ENCODE results near the gene RIPK4.
"Not testable (repeated sequence)": the region's sequence is repeated elsewhere in the genome, so short reads cannot be mapped to it uniquely, and the experiment has no call there.

RIPK4 gene

GRCh38 chr21:41712730-41713129 lies 54.1 kb downstream of the RIPK4 start:
- DNase-seq = no peak

- DNase-seq = no peak
These were observed 54.7 kb downstream of the RIPK4 start for GRCh38 chr21:41712201-41712600.

- no peak for DNase-seq
These were observed 55.3 kb downstream of the RIPK4 start for GRCh38 chr21:41711416-41712007.

- no peak for DNase-seq
These were observed 56.1 kb downstream of the RIPK4 start for GRCh38 chr21:41710823-41711160.

GRCh38 chr21:41709965-41710822 lies 56.7 kb downstream of the RIPK4 start:
- no peak for DNase-seq

GRCh38 chr21:41709166-41709565 lies 57.7 kb downstream of the RIPK4 start:
- DNase-seq = no peak

GRCh38 chr21:41707960-41708330 lies 58.9 kb downstream of the RIPK4 start:
- no peak for DNase-seq

- DNase-seq = no peak
These were observed 59.5 kb downstream of the RIPK4 start for GRCh38 chr21:41707231-41707959.

GRCh38 chr21:41706678-41707077 lies 60.2 kb downstream of the RIPK4 start:
- peak; percentile 68 for DNase-seq

GRCh38 chr21:41706263-41706639 lies 60.6 kb downstream of the RIPK4 start:
- DNase-seq = no peak

GRCh38 chr21:41705546-41706262 lies 61.1 kb downstream of the RIPK4 start:
- no peak for DNase-seq

- DNase-seq = no peak
These were observed 62.9 kb downstream of the RIPK4 start for GRCh38 chr21:41703857-41704501.

GRCh38 chr21:41701749-41702148 lies 65.1 kb downstream of the RIPK4 start:
- no peak for DNase-seq

GRCh38 chr21:41699311-41699710 lies 67.5 kb downstream of the RIPK4 start:
- DNase-seq = no peak

GRCh38 chr21:41698071-41698470 lies 68.8 kb downstream of the RIPK4 start:
- DNase-seq = no peak

GRCh38 chr21:41695513-41695912 lies 71.3 kb downstream of the RIPK4 start:
- DNase-seq = no peak

GRCh38 chr21:41694042-41694441 lies 72.8 kb downstream of the RIPK4 start:
- not testable (repeated sequence) for DNase-seq

GRCh38 chr21:41692185-41692565 lies 74.7 kb downstream of the RIPK4 start:
- DNase-seq = no peak

GRCh38 chr21:41691205-41692184 lies 75.4 kb downstream of the RIPK4 start:
- no peak for DNase-seq
